ENCODE measurements around the gene SYNPO2.
"Not testable (repeated sequence)": the region's sequence is repeated elsewhere in the genome, so short reads cannot be mapped to it uniquely, and the experiment has no call there.

SYNPO2 gene

DNA sequence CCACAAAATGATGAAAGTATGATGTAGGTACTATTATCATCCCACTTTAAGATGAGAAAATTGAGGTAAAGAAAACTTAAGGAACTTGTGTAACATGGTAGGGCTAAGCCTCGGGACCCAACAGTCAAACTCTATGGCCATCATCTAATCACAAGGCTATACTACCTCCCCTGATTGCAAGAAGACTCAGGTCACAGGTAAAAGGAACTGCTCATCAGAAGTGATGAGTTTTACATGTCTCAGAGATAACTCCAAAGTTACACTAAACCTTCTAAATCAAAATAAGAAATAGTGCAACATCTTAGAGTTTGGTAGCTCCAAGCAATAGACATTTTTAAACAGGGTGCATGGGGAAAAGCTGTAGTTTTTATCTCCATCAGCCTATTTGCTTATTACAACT is 150.5 kb downstream of the SYNPO2 start:
- H3K4me3 ChIP-seq (ENCODE audit: low read depth, low read length), result no peak overlapping the region
- TF ChIP-seq, protein P1, sequence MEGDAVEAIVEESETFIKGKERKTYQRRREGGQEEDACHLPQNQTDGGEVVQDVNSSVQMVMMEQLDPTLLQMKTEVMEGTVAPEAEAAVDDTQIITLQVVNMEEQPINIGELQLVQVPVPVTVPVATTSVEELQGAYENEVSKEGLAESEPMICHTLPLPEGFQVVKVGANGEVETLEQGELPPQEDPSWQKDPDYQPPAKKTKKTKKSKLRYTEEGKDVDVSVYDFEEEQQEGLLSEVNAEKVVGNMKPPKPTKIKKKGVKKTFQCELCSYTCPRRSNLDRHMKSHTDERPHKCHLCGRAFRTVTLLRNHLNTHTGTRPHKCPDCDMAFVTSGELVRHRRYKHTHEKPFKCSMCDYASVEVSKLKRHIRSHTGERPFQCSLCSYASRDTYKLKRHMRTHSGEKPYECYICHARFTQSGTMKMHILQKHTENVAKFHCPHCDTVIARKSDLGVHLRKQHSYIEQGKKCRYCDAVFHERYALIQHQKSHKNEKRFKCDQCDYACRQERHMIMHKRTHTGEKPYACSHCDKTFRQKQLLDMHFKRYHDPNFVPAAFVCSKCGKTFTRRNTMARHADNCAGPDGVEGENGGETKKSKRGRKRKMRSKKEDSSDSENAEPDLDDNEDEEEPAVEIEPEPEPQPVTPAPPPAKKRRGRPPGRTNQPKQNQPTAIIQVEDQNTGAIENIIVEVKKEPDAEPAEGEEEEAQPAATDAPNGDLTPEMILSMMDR (IDR thresholded peaks at IDR 0.05; ENCODE audit: low read depth, low read length), result no peak

DNA sequence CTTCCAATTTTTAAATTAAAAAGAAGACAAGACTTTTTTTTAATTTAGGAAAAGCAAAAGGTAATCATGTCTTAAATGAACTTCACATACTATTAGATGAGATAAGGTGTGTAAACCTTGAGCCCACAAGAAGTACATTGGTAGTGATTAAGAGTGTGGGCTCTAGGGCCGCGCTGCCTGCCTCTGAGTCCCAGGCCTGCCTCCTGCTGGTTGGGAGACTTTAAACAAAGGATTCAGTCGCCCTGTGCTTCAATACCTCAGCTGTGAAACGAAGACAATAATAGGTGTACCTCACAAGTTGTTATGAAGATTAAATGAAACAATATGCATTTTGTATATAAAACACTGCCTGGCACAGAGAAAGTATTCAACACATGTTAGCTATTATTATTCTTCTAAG is 151.1 kb downstream of the SYNPO2 start:
- TF ChIP-seq, protein P1 (IDR thresholded peaks at IDR 0.05; ENCODE audit: low read depth, low read length), result no peak
- H3K4me3 ChIP-seq (ENCODE audit: low read depth, low read length), result no peak overlapping the region

DNA sequence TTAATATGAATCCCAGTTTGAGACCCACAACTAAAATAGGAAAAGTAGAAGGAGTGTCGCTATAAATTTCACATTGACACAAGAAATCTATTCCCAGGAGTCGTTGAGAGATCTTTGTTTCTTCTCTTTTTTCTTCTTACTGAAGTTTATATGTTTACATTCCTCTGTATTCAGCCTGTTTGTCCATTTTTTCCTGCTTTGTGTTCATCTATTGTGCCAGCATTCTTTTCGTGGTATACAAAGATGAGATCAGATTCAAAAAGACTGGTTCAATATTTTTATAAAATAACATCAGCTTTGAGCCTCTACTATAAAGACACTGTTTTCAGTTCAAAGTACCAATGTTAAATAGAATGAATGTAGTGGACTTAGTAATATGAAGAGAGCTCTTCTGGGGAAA is 151.6 kb downstream of the SYNPO2 start:
- peak overlapping the region; percentile 27; the same call in 1 of the 2 replicates for H3K4me3 ChIP-seq (ENCODE audit: low read depth, low read length)
- TF ChIP-seq, protein P1 (IDR thresholded peaks at IDR 0.05; ENCODE audit: low read depth, low read length), result no peak

DNA sequence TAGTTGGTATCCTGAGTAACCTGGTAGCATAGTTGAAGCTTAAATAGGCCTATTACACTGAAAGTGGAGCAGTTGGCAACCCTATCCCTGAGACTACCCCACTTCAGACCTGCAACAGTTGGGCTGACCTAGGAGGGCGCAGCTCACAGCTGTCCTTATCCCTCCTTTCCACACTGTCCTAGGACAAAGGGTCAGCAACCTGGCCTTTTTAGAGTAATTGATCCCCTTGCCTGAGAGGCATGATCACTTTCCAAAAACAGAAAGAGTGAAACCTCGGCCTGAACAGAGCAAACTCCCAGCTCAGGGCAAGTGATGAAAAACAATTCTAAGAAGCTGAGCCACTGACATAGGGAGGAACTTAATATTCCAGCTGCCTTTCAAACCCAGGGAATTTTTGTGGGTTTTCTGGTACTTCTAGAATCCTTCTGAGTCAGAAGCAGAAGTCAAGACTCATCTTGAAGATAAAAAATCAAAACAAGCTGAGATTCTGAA is 152.1 kb downstream of the SYNPO2 start:
- TF ChIP-seq, protein P1 (IDR thresholded peaks at IDR 0.05; ENCODE audit: low read depth, low read length), result no peak
- H3K4me3 ChIP-seq (ENCODE audit: low read depth, low read length), result peak overlapping the region; percentile 27; the same call in 1 of the 2 replicates

DNA sequence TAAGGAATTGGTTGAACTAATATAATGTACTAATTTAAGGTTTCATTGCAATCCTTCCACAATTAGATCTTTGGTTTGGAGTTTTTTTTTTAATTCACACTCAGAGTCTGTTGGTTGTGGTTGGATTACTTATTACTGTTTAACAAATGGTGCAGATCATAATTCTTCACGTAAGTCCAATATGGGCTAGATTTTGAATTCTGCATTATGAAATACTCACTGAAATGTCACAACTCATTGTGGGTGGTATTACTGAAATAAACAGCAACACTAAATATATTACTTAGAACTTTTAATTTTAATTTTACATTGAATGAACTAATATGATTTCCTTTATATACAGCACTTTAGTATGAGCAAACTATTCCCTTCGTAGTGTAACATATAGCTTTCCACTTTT is 152.7 kb downstream of the SYNPO2 start:
- no peak overlapping the region for H3K4me3 ChIP-seq (ENCODE audit: low read depth, low read length)
- TF ChIP-seq, protein P1 (IDR thresholded peaks at IDR 0.05; ENCODE audit: low read depth, low read length), result no peak

DNA sequence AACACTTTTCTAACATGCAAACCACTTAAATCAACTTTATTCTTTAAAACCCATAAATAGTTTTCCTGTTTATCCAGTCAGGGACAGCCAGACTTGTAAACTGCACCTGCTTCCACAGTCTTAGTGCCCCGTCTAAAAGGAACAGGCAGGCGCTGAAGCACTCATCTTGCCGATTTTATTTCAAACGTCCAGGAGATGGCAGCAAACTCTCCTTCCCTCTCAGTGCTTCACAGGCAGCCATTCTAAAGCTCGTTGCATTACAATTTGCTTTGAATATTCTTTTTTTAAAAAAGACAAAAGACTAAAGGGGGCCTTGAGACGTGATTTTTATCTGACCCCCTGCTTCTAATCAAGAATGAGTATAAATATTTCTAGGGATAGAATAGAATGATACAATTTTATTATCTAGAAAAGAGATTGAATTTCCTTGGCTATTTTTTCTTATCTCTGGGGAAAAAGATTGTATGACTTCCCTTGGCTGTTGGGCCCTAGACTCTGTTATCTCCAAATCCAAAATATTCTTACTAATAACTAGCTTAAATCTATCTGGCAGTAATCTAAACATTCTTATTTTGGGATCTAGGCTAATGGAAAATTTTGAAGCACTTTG is 153.4 kb downstream of the SYNPO2 start:
- H3K4me3 ChIP-seq (ENCODE audit: low read depth, low read length), result no peak overlapping the region
- TF ChIP-seq, protein P1 (IDR thresholded peaks at IDR 0.05; ENCODE audit: low read depth, low read length), result peak; percentile 53

DNA sequence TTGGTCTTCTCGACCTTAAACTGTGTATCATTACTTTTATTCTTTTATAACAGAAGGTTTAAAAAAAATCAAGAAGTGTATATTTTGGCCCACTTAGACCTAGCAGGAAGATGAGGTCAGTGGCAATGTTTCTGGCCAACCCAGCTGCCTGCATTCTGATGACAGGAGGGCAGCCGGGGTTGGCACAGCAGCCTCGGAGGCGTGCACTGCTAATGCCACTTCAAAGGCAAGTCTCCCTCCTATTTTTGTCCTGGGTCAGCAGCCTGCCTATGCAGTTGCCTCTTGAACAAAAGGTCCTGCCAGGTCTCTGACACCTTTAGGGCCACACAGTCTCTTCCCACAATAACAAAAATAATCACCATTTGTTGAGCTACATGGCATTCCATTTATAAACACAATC is 157.6 kb downstream of the SYNPO2 start:
- no peak overlapping the region for H3K4me3 ChIP-seq (ENCODE audit: low read depth, low read length)
- TF ChIP-seq, protein P1 (IDR thresholded peaks at IDR 0.05; ENCODE audit: low read depth, low read length), result no peak

DNA sequence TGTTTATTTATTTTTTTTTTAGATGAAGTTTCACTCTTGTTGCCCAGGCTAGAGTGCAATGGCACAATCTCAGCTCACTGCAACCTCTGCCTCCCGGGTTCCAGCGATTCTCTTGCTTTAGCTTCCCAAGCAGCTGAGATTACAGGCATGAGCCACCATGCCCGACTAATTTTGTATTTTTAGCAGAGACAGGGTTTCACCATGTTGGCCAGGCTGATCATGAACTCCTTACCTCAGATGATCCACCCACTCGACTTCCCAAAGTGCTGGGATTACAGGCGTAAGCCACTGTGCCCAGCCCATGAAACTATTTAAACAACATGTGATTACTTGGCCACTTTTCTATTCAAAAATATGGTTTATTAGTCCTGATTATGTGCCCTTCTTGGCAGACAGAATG is 158.4 kb downstream of the SYNPO2 start:
- not testable (repeated sequence) for H3K4me3 ChIP-seq (ENCODE audit: low read depth, low read length)
